Cardiac muscle cell (in vitro differentiated cells and primary cell): Measurements from ENCODE around the gene FAM81A. TPM values are rescaled to one million over a fixed set of nuclear protein-coding genes. Genes with fewer than 3 reads are reported as not detected.

ENCODE experiments used
- DNase-seq, 2 donors: peaks; one replicate each; pipeline versions ENCODE4 v3.0.0 to v3.0.0-alpha.2; 2010 to 2017; ENCODE audit warnings: low read depth in 1 of 2, low spot score in 1 of 2
- H3K27ac ChIP-seq: fragments of 200-600 bp; sonication (generic); 2 replicates; pipeline ENCODE4 v1.5.1; 2016
- H3K27me3 ChIP-seq: fragments of 200-600 bp; sonication (generic); 2 replicates; pipeline ENCODE4 v1.6.0; 2016; ENCODE audit warnings: control low read depth
- H3K36me3 ChIP-seq: fragments of 200-600 bp; sonication (generic); 2 replicates; pipeline ENCODE4 v1.5.1; 2016; ENCODE audit warnings: control low read depth
- H3K4me1 ChIP-seq: fragments of 200-600 bp; sonication (generic); 2 replicates; pipeline ENCODE4 v1.8.1; 2017; ENCODE audit warnings: low read depth, mild to moderate bottlenecking, mixed run types
- H3K4me3 ChIP-seq: fragments of 200-600 bp; sonication (generic); 2 replicates; pipeline ENCODE4 v1.5.1; 2016; ENCODE audit warnings: mild to moderate bottlenecking
- H3K9me3 ChIP-seq: fragments of 200-600 bp; sonication (generic); 2 replicates; pipeline ENCODE4 v1.5.1; 2017; ENCODE audit warnings: low read depth, mild to moderate bottlenecking, control low read depth
- CTCF ChIP-seq: IDR thresholded peaks from 2 replicates; pipeline ENCODE4 v1.5.1; 2012; ENCODE audit warnings: low read depth, mild to moderate bottlenecking, low read length
- polyA plus RNA-seq: library from polyadenylated mRNA; unstranded; fragments of >200 nt; fragmentation: Nextera tagmentation; extraction: Ambion mirVana; gene quantifications from 2 replicates; pipeline ENCODE4 v1.2.1, GENCODE V29; 2016
- total RNA-seq: library from RNA; depleted of rRNA; stranded (reverse); fragments of >200 nt; gene quantifications from 2 replicates; pipeline ENCODE4 v1.2.3, GENCODE V29; 2016

The FAM81A gene
- total and polyA plus RNA-seq, 2 experiments from 2014 or later, result 1.8 to 5.1 TPM

- no peaks in the 10 kb centered on the region for H3K4me1 ChIP-seq
- no peaks in the 10 kb centered on the region for H3K27me3 ChIP-seq
- no peak overlapping the region for H3K4me3 ChIP-seq
- DNase-seq, result no peak
- H3K9me3 ChIP-seq, result no peaks in the 10 kb centered on the region
- H3K27ac ChIP-seq, result no peak overlapping the region
- no peaks in the 10 kb centered on the region for H3K36me3 ChIP-seq
- TF ChIP-seq CTCF, result no peak
These were observed 132.3 kb downstream of the FAM81A start for GRCh38 chr15:59570315-59570714.

- Histone ChIP-seq H3K9me3 (no peaks in the 10 kb centered on the region), H3K4me1 (no peaks in the 10 kb centered on the region), H3K4me3 (no peak overlapping the region), H3K36me3 (no peaks in the 10 kb centered on the region), H3K27ac (no peak overlapping the region), H3K27me3 (no peaks in the 10 kb centered on the region)
- TF ChIP-seq CTCF, result no peak
- no peak for DNase-seq
These were observed 133.6 kb downstream of the FAM81A start for GRCh38 chr15:59571606-59572005.

Other genes with a start within 250 kb of the FAM81A start
- gene LDHAL6B, start 231.3 kb upstream of the FAM81A start, total RNA-seq, result not detected in 2 replicates
- not detected in 2 replicates for gene LDHAL6B, start 231.3 kb upstream of the FAM81A start, polyA plus RNA-seq
- 22.0 and 26.0 TPM in 2 replicates for gene MYO1E, start 65.3 kb upstream of the FAM81A start, total RNA-seq
- 27.7 and 36.0 TPM in 2 replicates for gene MYO1E, start 65.3 kb upstream of the FAM81A start, polyA plus RNA-seq
- gene GCNT3, start 173.6 kb downstream of the FAM81A start, total RNA-seq, result not detected in 2 replicates
- gene GCNT3, start 173.6 kb downstream of the FAM81A start, polyA plus RNA-seq, result 0.23 TPM in 1 of 2 replicates, not detected in the other
- gene GTF2A2, start 219.3 kb downstream of the FAM81A start, total RNA-seq, result 22.2 and 52.1 TPM in 2 replicates
- gene GTF2A2, start 219.3 kb downstream of the FAM81A start, polyA plus RNA-seq, result 227 and 274 TPM in 2 replicates